ENCODE measurements around the gene RAB4B. TPM values are rescaled to one million over a fixed set of nuclear protein-coding genes. Genes with fewer than 3 reads are reported as not detected.

Gene RAB4B
- total and polyA plus RNA-seq, 2 of the 13 experiments (the other 11 are each of a cell fraction or from before 2014, with no cell fraction given), result 3.3 to 5.4 TPM

DNA sequence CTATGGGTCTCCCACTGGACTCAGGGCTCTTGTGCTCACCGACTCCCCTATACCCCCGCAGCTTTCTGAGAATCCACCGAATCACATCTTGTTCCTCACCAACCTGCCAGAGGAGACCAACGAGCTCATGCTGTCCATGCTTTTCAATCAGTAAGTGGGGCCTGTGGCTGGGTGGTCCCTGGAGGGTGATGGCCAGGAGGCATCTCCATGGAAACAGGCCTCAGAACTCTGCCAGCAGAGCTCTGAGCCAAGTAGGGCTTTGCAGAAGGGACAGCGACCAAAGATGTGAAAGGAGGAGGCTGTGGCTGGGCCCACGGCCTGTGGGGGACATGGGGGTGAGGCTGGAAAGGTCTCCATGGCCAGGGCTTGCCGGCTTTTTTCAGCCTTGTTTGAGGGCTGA lies 14.5 kb upstream of the RAB4B start:
- Histone ChIP-seq H3K27ac (ENCODE audit: extremely low read length, insufficient read depth, low read length) (no peak overlapping the region), H3K36me3 (replicated peaks in 1 of 2; ENCODE audit: control insufficient read depth in 1 of 2, insufficient read depth in 2 of 2, low read length in 2 of 2) (peaks cover 43 to 76% of the 10 kb centered on the region in 2 experiments), H3K9ac (ENCODE audit: insufficient read depth, low read depth, low read length) (no peak overlapping the region), H4K20me1 (ENCODE audit: insufficient read depth, low read length) (no peaks in the 10 kb centered on the region; the same call in 1 of the 2 replicates), H2AFZ (ENCODE audit: low read length) (no peak overlapping the region), H3K4me2 (ENCODE audit: low read depth, low read length) (no peak overlapping the region), H3K79me2 (ENCODE audit: insufficient read depth, low read length) (no peaks in the 10 kb centered on the region), H3K4me1 (ENCODE audit: insufficient read depth, low read length) (peaks cover under 1% of the 10 kb centered on the region), H3K27me3 (ENCODE audit: control insufficient read depth in 1 of 2, insufficient read depth in 2 of 2, low read length in 2 of 2) (no peaks in the 10 kb centered on the region), H3K4me3 (replicated peaks in 1 of 3; ENCODE audit: insufficient read depth in 1 of 3, low read depth in 2 of 3, low read length in 3 of 3) (no peak overlapping the region), H3K9me3 (ENCODE audit: low read length) (no peaks in the 10 kb centered on the region)
- BruUV-seq (replicated peaks), result no TSS peak
- DNase-seq (ENCODE audit: low spot score), result no peak
- ChIA-PET CTCF (ENCODE audit: low intra/inter-chr PET ratio, low total read pairs) (no interaction called here), POLR2A (interaction anchor here (2.6 kb wide), 1 partner anchor 15 kb away, joined by 10 read pairs; the partner anchor contains the start of gene RAB4B)
- FAIRE-seq, result no peak
- intact Hi-C loops (cut with micrococcal nuclease; ENCODE audit: unreplicated experiment) (no loop called here), in situ Hi-C loops (cut with HindIII; ENCODE audit: extremely low pct_ligation_motif_present, low pct_unique_long_range_greater_than_20kb) (no loop called here)
- WGBS (ENCODE audit: low lambda C conversion rate), result 100% methylated on average over 7 of the region's 7 CpGs
- peak; percentile 27 for TF ChIP-seq AGO2 (optimal IDR thresholded peaks at IDR 0.05; ENCODE audit: low read depth, low read length)
- TF ChIP-seq, protein P1, sequence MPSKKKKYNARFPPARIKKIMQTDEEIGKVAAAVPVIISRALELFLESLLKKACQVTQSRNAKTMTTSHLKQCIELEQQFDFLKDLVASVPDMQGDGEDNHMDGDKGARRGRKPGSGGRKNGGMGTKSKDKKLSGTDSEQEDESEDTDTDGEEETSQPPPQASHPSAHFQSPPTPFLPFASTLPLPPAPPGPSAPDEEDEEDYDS (CRISPR knock-in tag; IDR thresholded peaks at IDR 0.05), result no peak
- ATAC-seq, result no peak

DNA sequence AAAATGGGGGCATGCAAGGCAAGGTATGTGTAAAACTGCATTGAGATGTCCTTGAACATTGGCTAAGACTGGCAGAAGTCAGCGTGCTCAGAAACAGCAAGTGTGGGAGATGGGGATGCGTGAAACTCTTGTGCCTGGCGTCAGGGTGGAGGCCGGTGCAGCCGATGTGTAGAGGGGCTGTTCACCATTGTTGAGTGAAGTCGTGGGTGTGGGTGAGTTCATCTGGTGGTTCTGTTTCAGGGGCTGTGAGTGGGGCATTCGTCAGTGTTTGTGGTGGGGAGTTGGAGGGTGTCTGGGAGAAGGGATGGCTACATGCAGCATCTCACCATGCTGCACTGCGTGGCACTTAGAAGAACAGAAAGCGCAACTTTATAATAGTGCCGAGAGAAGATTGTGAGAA lies 14.1 kb upstream of the RAB4B start:
- Histone ChIP-seq H3K36me3 (replicated peaks in 1 of 2; ENCODE audit: control insufficient read depth in 1 of 2, insufficient read depth in 2 of 2, low read length in 2 of 2) (peaks cover 43 to 74% of the 10 kb centered on the region in 2 experiments), H3K27me3 (ENCODE audit: control insufficient read depth in 1 of 2, insufficient read depth in 2 of 2, low read length in 2 of 2) (no peaks in the 10 kb centered on the region), H3K9ac (ENCODE audit: insufficient read depth, low read depth, low read length) (no peak overlapping the region), H3K4me3 (replicated peaks in 1 of 3; ENCODE audit: insufficient read depth in 1 of 3, low read depth in 2 of 3, low read length in 3 of 3) (no peak overlapping the region), H4K20me1 (ENCODE audit: insufficient read depth, low read length) (no peaks in the 10 kb centered on the region; the same call in 1 of the 2 replicates), H2AFZ (ENCODE audit: low read length) (no peak overlapping the region), H3K9me3 (ENCODE audit: low read length) (no peaks in the 10 kb centered on the region), H3K4me1 (ENCODE audit: insufficient read depth, low read length) (peaks cover 5% of the 10 kb centered on the region), H3K4me2 (ENCODE audit: low read depth, low read length) (no peak overlapping the region), H3K79me2 (ENCODE audit: insufficient read depth, low read length) (no peaks in the 10 kb centered on the region), H3K27ac (ENCODE audit: extremely low read length, insufficient read depth, low read length) (no peak overlapping the region)
- no peak for DNase-seq (ENCODE audit: low spot score)
- no peak for ATAC-seq
- FAIRE-seq, result no peak
- WGBS (ENCODE audit: low lambda C conversion rate), result 96% methylated on average over 10 of the region's 10 CpGs
- ChIA-PET POLR2A (interaction anchor here (2.6 kb wide), 1 partner anchor 14 kb away, joined by 10 read pairs; the partner anchor contains the start of gene RAB4B), CTCF (ENCODE audit: low intra/inter-chr PET ratio, low total read pairs) (no interaction called here)
- no TSS peak for BruUV-seq (replicated peaks)
- TF ChIP-seq, protein P2, sequence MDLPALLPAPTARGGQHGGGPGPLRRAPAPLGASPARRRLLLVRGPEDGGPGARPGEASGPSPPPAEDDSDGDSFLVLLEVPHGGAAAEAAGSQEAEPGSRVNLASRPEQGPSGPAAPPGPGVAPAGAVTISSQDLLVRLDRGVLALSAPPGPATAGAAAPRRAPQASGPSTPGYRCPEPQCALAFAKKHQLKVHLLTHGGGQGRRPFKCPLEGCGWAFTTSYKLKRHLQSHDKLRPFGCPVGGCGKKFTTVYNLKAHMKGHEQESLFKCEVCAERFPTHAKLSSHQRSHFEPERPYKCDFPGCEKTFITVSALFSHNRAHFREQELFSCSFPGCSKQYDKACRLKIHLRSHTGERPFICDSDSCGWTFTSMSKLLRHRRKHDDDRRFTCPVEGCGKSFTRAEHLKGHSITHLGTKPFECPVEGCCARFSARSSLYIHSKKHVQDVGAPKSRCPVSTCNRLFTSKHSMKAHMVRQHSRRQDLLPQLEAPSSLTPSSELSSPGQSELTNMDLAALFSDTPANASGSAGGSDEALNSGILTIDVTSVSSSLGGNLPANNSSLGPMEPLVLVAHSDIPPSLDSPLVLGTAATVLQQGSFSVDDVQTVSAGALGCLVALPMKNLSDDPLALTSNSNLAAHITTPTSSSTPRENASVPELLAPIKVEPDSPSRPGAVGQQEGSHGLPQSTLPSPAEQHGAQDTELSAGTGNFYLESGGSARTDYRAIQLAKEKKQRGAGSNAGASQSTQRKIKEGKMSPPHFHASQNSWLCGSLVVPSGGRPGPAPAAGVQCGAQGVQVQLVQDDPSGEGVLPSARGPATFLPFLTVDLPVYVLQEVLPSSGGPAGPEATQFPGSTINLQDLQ (CRISPR knock-in tag; IDR thresholded peaks at IDR 0.05), result no peak
- TF ChIP-seq, protein P3, sequence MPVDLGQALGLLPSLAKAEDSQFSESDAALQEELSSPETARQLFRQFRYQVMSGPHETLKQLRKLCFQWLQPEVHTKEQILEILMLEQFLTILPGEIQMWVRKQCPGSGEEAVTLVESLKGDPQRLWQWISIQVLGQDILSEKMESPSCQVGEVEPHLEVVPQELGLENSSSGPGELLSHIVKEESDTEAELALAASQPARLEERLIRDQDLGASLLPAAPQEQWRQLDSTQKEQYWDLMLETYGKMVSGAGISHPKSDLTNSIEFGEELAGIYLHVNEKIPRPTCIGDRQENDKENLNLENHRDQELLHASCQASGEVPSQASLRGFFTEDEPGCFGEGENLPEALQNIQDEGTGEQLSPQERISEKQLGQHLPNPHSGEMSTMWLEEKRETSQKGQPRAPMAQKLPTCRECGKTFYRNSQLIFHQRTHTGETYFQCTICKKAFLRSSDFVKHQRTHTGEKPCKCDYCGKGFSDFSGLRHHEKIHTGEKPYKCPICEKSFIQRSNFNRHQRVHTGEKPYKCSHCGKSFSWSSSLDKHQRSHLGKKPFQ (CRISPR knock-in tag; IDR thresholded peaks at IDR 0.05; ENCODE audit: insufficient replicate concordance), result no peak
- no peak for TF ChIP-seq ETV5 (CRISPR knock-in tag; IDR thresholded peaks at IDR 0.05; ENCODE audit: borderline replicate concordance)
- TF ChIP-seq ZNF264 (CRISPR knock-in tag; IDR thresholded peaks at IDR 0.05), result no peak
- TF ChIP-seq, protein P4, sequence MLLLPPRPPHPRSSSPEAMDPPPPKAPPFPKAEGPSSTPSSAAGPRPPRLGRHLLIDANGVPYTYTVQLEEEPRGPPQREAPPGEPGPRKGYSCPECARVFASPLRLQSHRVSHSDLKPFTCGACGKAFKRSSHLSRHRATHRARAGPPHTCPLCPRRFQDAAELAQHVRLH (CRISPR knock-in tag; IDR thresholded peaks at IDR 0.05; ENCODE audit: borderline replicate concordance, low read depth), result no peak
- peak; percentile 44; the same call in 1 of the 2 replicates for TF ChIP-seq ZNF629 (CRISPR knock-in tag; conservative IDR thresholded peaks at IDR 0.05)
- intact Hi-C loops (cut with micrococcal nuclease; ENCODE audit: unreplicated experiment) (no loop called here), in situ Hi-C loops (cut with HindIII; ENCODE audit: extremely low pct_ligation_motif_present, low pct_unique_long_range_greater_than_20kb) (no loop called here)
